GM12864 (cell line): ENCODE results near the gene DLL1.

ENCODE experiments used
- DNase-seq: peaks from one replicate; pipeline ENCODE4 v3.0.0-alpha.2; 2011; ENCODE audit warnings: low read depth
- H3K4me3 ChIP-seq: 2 replicates; pipeline ENCODE4 v1.5.1; 2011; ENCODE audit warnings: mild to moderate bottlenecking, low read depth, low read length, control low read depth
- TF ChIP-seq, protein P1 (sequence below): IDR thresholded peaks from 2 replicates; pipeline ENCODE4 v1.5.1; 2011; ENCODE audit warnings: low read depth, mild to moderate bottlenecking, moderate library complexity, low read length, control low read depth, inconsistent platforms; ENCODE audit errors: missing control alignments

DLL1 gene

DNA sequence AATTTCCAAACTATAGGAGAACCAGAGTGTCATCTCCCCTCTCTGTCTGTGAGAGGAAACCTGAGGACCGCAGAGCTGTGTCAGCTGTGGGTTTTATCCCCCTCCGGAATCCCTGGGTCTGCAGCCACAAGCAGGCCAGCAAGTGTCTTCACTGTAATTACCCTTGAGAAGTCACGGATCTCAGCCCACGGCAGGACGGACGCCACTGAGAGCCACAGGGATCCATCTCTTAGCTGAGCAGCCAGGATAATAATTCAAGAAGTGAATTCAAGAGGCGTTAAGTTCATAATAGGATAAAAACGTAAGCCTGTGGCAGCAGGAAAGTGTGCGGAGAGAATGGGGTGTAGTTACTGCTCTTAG lies 37.0 kb downstream of the DLL1 start:
- no peak for DNase-seq
- TF ChIP-seq, protein P1, sequence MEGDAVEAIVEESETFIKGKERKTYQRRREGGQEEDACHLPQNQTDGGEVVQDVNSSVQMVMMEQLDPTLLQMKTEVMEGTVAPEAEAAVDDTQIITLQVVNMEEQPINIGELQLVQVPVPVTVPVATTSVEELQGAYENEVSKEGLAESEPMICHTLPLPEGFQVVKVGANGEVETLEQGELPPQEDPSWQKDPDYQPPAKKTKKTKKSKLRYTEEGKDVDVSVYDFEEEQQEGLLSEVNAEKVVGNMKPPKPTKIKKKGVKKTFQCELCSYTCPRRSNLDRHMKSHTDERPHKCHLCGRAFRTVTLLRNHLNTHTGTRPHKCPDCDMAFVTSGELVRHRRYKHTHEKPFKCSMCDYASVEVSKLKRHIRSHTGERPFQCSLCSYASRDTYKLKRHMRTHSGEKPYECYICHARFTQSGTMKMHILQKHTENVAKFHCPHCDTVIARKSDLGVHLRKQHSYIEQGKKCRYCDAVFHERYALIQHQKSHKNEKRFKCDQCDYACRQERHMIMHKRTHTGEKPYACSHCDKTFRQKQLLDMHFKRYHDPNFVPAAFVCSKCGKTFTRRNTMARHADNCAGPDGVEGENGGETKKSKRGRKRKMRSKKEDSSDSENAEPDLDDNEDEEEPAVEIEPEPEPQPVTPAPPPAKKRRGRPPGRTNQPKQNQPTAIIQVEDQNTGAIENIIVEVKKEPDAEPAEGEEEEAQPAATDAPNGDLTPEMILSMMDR: no peak
- H3K4me3 ChIP-seq: no peak overlapping the region

DNA sequence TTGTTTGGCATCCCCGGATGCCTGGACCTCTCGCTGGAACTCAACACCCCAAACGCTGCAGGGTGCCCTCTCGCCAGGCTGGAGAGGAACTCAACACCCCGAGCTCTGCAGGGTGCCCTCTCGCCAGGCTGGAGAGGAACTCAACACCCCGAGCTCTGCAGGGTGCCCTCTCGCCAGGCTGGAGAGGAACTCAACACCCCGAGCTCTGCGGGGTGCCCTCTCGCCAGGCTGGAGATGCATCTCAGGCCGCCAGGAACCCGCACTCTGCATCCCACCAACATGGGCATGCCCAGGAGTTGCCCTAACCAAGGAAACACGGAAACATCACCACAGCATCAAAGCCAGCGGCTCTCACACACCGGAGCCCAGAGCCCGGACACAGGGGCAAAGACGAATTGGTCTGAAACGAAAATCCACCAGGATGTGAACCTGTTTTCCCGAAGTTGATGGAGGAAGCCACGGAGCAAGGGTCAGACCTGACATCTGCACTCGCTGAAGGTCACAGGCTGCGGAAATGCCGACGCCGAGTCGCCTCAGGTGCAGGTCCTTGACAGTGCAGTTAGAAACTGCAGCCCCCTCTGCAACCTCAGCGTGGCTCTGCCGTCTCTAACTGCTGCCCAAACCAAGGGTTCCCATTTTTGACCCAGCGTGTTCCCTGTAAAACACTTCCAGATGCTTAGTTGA lies 37.5 kb downstream of the DLL1 start:
- TF ChIP-seq, protein P1: no peak
- DNase-seq: no peak
- H3K4me3 ChIP-seq: no peak overlapping the region

DNA sequence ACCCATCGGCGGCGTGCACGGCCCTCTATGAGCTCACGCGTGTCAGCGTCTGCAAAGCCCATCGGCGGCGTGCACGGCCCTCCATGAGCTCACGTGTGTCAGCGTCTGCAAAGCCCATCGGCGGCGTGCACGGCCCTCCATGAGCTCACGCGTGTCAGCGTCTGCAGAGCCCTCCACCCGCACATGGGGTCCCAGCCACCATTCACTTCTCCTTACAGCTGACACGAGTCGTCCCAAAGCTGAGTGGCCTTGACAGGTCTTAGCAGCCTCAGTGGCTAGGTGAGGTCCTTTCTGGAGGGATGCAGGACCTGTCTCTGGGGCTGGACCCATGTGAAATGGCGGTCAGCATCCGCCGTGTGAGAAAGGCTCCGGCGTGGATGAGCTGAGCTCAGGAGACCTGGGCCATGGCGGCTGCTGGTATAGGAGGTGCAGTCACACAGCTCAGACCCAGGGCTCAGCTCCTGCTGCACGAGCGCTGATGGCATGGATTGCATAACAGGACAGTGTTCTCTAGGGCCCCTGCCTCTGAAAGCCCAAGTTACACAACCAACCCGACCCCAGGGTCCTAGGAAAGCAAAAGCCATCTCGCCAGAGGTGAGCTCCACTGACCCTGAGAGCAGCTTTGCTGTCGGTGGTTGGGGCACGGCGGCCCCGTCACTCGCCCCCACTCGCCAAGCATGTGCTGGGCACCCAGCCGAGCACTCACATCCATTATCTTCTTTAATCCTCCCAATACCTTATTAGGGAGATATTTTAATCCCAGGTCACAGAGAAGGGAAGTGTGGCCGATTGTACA lies 38.9 kb downstream of the DLL1 start:
- TF ChIP-seq, protein P1: no peak
- H3K4me3 ChIP-seq: no peak overlapping the region
- no peak for DNase-seq

DNA sequence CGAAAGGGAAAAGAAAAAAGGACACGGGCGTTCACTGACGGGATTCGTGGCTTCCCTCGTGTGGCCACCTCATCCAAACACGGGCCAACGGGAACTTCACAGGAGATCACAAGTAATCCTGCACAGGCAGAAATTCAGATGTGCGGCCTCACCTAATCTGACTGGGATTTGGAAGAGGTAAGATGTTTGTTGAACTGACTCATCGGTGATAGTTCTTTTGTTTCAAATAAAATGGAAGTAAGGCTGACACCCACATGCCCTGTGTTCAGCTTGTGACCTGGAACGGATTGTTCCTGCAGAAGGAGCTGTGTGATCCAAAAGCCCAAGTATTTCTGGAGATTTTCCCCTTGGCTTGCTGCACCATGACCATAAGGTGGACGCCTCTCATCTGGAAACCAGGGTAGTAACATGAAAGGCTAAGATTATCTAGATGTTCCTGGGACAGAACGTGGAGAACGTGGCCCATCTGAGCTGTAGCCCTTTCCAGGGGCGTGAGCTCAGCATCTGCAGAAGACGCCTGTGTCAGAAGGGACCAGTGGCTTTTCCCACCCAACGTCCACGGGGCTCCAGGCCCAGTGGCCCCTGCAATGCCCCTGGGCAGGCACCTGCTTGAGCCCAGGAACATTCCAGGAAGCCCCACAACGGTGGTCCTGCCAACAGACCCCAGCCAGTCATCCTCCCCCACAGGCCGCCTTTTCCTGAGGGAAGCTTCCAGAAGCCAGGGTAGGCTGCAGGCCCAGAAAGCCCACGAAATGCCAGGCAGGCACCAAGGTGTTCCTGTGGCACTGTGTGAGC lies 39.7 kb downstream of the DLL1 start:
- no peak for DNase-seq
- H3K4me3 ChIP-seq: no peak overlapping the region
- TF ChIP-seq, protein P1: no peak

GRCh38 chr6:170250455-170250854 lies 40.4 kb downstream of the DLL1 start:
- no peak for DNase-seq
- TF ChIP-seq, protein P1: no peak
- no peak overlapping the region for H3K4me3 ChIP-seq

DNA sequence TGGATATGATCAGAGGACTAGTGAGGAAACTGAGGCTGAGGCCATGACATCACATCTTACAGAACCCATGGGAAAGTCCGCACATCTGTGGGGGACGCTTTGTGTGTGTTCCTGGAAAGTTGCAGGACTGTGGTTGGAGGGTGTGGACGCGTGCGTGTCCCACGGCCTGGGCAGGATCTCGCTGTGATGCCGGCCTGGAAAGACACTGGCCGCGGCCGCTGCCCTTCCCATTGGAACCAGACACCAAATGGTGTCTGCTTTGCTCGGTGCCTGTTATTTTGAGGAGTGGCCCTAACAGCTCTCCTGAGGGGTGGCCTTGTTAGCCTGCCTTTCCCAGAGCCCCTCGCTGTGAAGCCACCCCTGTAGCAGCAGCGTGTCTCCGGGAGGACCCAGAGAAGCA lies 41.1 kb downstream of the DLL1 start:
- TF ChIP-seq, protein P1: no peak
- no peak overlapping the region for H3K4me3 ChIP-seq
- no peak for DNase-seq
